Esophagus muscularis mucosa (tissue), 4 donors: Measurements from ENCODE around the gene KCNJ15. TPM values are rescaled to one million over a fixed set of nuclear protein-coding genes. Genes with fewer than 3 reads are reported as not detected.

ENCODE experiments used
- DNase-seq: peaks from one replicate; pipeline ENCODE4 v3.0.0-alpha.2; 2017; ENCODE audit errors: extremely low spot score
- H3K27ac ChIP-seq, 4 donors: fragments of 200-600 bp; sonication (generic); replicated peaks in 1 of 4; 1 replicate in 3 of 4; 2 replicates in 1 of 4; pipeline ENCODE4 v1.5.1; 2016 to 2019; ENCODE audit warnings: mild to moderate bottlenecking in 1 of 4
- H3K27me3 ChIP-seq, 4 donors: fragments of 200-600 bp; sonication (generic); one replicate each; pipeline versions ENCODE4 v1.5.1 to v1.6.0; 2016 to 2019
- H3K36me3 ChIP-seq, 4 donors: fragments of 200-600 bp; sonication (generic); one replicate each; pipeline ENCODE4 v1.5.1; 2016 to 2019
- H3K4me1 ChIP-seq, 4 donors: fragments of 200-600 bp; sonication (generic); one replicate each; pipeline ENCODE4 v1.5.1; 2016 to 2019
- H3K4me3 ChIP-seq, 4 donors: fragments of 200-600 bp; sonication (generic); 1 replicate in 2 of 4; 2 replicates in 2 of 4; pipeline ENCODE4 v1.5.1; 2016 to 2019; ENCODE audit warnings: mild to moderate bottlenecking in 4 of 4, moderate library complexity in 1 of 4
- H3K9me3 ChIP-seq, 4 donors: fragments of 200-600 bp; sonication (generic); 1 replicate in 3 of 4; 2 replicates in 1 of 4; pipeline ENCODE4 v1.5.1; 2016 to 2019
- CTCF ChIP-seq, 3 experiments: fragments of 200-600 bp in 2 of 3; fragments of 450-650 bp in 1 of 3; sonication (generic) in 2 of 3; IDR thresholded peaks; one replicate each; pipeline ENCODE4 v1.5.1; 2017 to 2019; ENCODE audit warnings: antibody characterized with exemption in 3 of 3, mild to moderate bottlenecking in 2 of 3, moderate library complexity in 1 of 3
- EP300 ChIP-seq: sonication (generic); formaldehyde crosslinking; IDR thresholded peaks from one replicate; pipeline ENCODE4 v1.6.1; 2017; ENCODE audit warnings: antibody characterized with exemption
- POLR2A ChIP-seq: fragments of 450-650 bp; IDR thresholded peaks from one replicate; pipeline ENCODE4 v1.6.1; 2017; ENCODE audit warnings: antibody characterized with exemption, moderate library complexity, mild to moderate bottlenecking, low read depth
- POLR2AphosphoS5 ChIP-seq, 2 donors: sonication (generic); formaldehyde crosslinking; IDR thresholded peaks; one replicate each; pipeline ENCODE4 v1.6.1; 2017; ENCODE audit warnings: antibody characterized with exemption in 2 of 2
- WGBS: methylation state at CpG from one replicate; pipeline ENCODE4 v1.1.5; 2018; 5-methylcytosine and 5-hydroxymethylcytosine counted together
- intact Hi-C: fragments of 100-400 bp; cut with DNase I; formaldehyde crosslinking; loops from one replicate; pipeline ENCODE4 v1.15.1; 2023
- total RNA-seq, 4 donors: library from RNA; depleted of rRNA; stranded (reverse); fragments of >200 nt; gene quantifications; one replicate each; pipeline versions ENCODE4 v1.1.0 to v1.2.1, GENCODE V29; 2016

Gene KCNJ15
- total RNA-seq, 4 donors from 2014 or later, result 1.2 to 1.6 TPM; not detected in 2

GRCh38 chr21:38349111-38349746, 92.4 kb downstream of the KCNJ15 start:
- WGBS, result 50% methylated on average over 10 of the region's 10 CpGs
- no peak for DNase-seq

GRCh38 chr21:38349977-38350376, 93.2 kb downstream of the KCNJ15 start:
- DNase-seq, result no peak
- Histone ChIP-seq H3K9me3 (no peaks in the 10 kb centered on the region), H3K36me3 (no peaks in the 10 kb centered on the region), H3K27ac (no peak overlapping the region), H3K4me1 (peaks cover 0 to 8% (median 6%) of the 10 kb centered on the region in 4 donors), H3K27me3 (peaks cover 0 to 16% (median 0%) of the 10 kb centered on the region in 4 donors), H3K4me3 (no peak overlapping the region)
- WGBS, result 91% methylated on average over 2 of the region's 2 CpGs
- TF ChIP-seq POLR2AphosphoS5 (IDR thresholded peaks at IDR 0.05), result no peak
- no peak for TF ChIP-seq CTCF (IDR thresholded peaks at IDR 0.05)
- TF ChIP-seq POLR2A, result no peak
- no peak for TF ChIP-seq EP300
- intact Hi-C loops, result loop anchor here (10.0 kb wide), 1 partner anchor 675 kb away; no protein-coding TSS in a partner anchor

More at GRCh38 chr21:38349111-38349746, 92.4 kb downstream of the KCNJ15 start:
- no peaks in the 10 kb centered on the region for H3K9me3 ChIP-seq
- H3K4me1 ChIP-seq, result peaks cover 0 to 8% (median 6%) of the 10 kb centered on the region in 4 donors
- H3K36me3 ChIP-seq, result no peaks in the 10 kb centered on the region
- H3K4me3 ChIP-seq, result no peak overlapping the region
- intact Hi-C loops, result no loop called here
- H3K27me3 ChIP-seq, result peaks cover 0 to 15% (median 0%) of the 10 kb centered on the region in 4 donors
- H3K27ac ChIP-seq, result no peak overlapping the region
- TF ChIP-seq POLR2AphosphoS5 (IDR thresholded peaks at IDR 0.05) (no peak), EP300 (no peak)

GRCh38 chr21:38350684-38351083, 93.9 kb downstream of the KCNJ15 start:
- no peaks in the 10 kb centered on the region for H3K36me3 ChIP-seq
- H3K27ac ChIP-seq, result no peak overlapping the region
- no peak for DNase-seq
- H3K4me3 ChIP-seq, result no peak overlapping the region
- no peak for TF ChIP-seq CTCF (IDR thresholded peaks at IDR 0.05)
- no peak for TF ChIP-seq POLR2A
- TF ChIP-seq POLR2AphosphoS5 (IDR thresholded peaks at IDR 0.05), result no peak
- no peak for TF ChIP-seq EP300
- H3K4me1 ChIP-seq, result peaks cover under 1 to 8% (median 6%) of the 10 kb centered on the region in 4 donors
- no peaks in the 10 kb centered on the region for H3K9me3 ChIP-seq
- 98% methylated on average over 3 of the region's 3 CpGs for WGBS
- intact Hi-C loops, result loop anchor here (10.0 kb wide), 1 partner anchor 676 kb away; no protein-coding TSS in a partner anchor
- H3K27me3 ChIP-seq, result peaks cover 0 to 18% (median 0%) of the 10 kb centered on the region in 4 donors

DNA sequence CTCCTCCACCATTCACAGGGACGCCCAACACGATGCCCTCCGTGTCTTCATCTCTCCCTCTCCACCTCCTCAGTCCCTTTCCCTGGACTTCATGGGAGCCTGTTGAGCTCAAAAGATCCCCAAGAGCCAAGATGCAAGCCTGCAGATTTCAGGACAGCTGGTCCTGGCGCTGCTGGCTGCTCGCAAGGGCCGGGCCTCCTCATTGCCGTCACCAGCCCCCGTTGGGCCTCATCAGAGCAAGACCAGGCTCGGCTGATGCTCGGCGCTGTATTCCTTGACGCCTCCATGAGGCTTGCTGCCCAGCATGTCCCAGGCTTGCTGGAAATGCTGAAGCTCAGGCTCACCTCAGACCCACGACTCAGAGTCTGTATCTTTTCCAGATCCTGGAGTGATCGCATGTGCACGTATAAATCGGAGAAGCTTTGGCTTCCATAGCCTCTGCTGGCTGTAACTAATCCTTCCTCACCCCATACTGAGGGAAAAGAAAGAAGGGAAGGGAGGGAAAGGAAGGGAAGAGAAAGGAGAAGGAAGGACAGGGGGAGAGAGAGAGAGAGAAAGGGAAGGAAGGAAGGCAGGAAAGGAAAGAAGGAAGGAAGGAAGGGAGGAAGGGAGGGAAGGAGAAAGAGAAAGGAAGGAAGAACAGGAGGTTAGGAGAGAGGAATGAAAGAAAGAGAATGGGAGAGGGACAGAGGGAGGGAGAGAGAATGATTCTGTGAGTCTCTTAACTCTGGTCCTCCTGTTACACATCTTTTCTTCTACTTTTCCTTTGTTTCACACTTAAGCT, 94.6 kb downstream of the KCNJ15 start:
- 85% methylated on average over 16 of the region's 16 CpGs for WGBS
- peaks cover 4 to 10% (median 8%) of the 10 kb centered on the region in 4 donors for H3K4me1 ChIP-seq
- no peak for DNase-seq
- H3K27ac ChIP-seq, result no peak overlapping the region
- TF ChIP-seq CTCF (IDR thresholded peaks at IDR 0.05), result no peak
- no peak for TF ChIP-seq POLR2AphosphoS5 (IDR thresholded peaks at IDR 0.05)
- TF ChIP-seq POLR2A, result no peak
- TF ChIP-seq EP300, result no peak
- H3K36me3 ChIP-seq, result no peaks in the 10 kb centered on the region
- H3K27me3 ChIP-seq, result peaks cover 0 to 21% (median 0%) of the 10 kb centered on the region in 4 donors
- intact Hi-C loops, result loop anchor here (10.0 kb wide), 1 partner anchor 677 kb away; no protein-coding TSS in a partner anchor
- H3K9me3 ChIP-seq, result no peaks in the 10 kb centered on the region
- no peak overlapping the region for H3K4me3 ChIP-seq

GRCh38 chr21:38351961-38352521, 95.2 kb downstream of the KCNJ15 start:
- intact Hi-C loops, result loop anchor here (1.0 to 10.0 kb wide), 2 partner anchors 137 to 677 kb away; no protein-coding TSS in a partner anchor
- no peak overlapping the region for H3K27ac ChIP-seq
- 56% methylated on average over 10 of the region's 10 CpGs for WGBS
- peaks cover 0 to 23% (median 0%) of the 10 kb centered on the region in 4 donors for H3K27me3 ChIP-seq
- H3K36me3 ChIP-seq, result no peaks in the 10 kb centered on the region
- no peak for TF ChIP-seq CTCF (IDR thresholded peaks at IDR 0.05)
- no peak for TF ChIP-seq POLR2A
- no peak for TF ChIP-seq POLR2AphosphoS5 (IDR thresholded peaks at IDR 0.05)
- TF ChIP-seq EP300, result no peak
- no peak overlapping the region for H3K4me3 ChIP-seq
- H3K9me3 ChIP-seq, result no peaks in the 10 kb centered on the region
- H3K4me1 ChIP-seq, result peaks cover 4 to 10% (median 8%) of the 10 kb centered on the region in 4 donors
- no peak for DNase-seq
